ENCODE data around the gene RMI2.
A peak's percentile ranks its signal among the peaks of the same experiment; 100 is the strongest.
"Not testable (repeated sequence)": the region's sequence is repeated elsewhere in the genome, so short reads cannot be mapped to it uniquely, and the experiment has no call there.

Gene RMI2

GRCh38 chr16:11370084-11370931, 25.0 kb downstream of the RMI2 start:
- Histone ChIP-seq H3K4me2 (ENCODE audit: low read length) (no peak overlapping the region), H3K27ac (no peak overlapping the region), H3K9me3 (ENCODE audit: control insufficient read depth, low read length) (no peaks in the 10 kb centered on the region), H3K4me1 (no peaks in the 10 kb centered on the region), H3K4me3 (ENCODE audit: low read depth, low read length) (no peak overlapping the region), H2AFZ (no peak overlapping the region), H3K27me3 (ENCODE audit: control insufficient read depth, insufficient read depth, low read length) (no peaks in the 10 kb centered on the region), H3K79me2 (no peaks in the 10 kb centered on the region), H3K36me3 (ENCODE audit: control insufficient read depth, insufficient read depth, low read length) (no peaks in the 10 kb centered on the region), H3K9ac (no peak overlapping the region)
- TF ChIP-seq, protein P1, sequence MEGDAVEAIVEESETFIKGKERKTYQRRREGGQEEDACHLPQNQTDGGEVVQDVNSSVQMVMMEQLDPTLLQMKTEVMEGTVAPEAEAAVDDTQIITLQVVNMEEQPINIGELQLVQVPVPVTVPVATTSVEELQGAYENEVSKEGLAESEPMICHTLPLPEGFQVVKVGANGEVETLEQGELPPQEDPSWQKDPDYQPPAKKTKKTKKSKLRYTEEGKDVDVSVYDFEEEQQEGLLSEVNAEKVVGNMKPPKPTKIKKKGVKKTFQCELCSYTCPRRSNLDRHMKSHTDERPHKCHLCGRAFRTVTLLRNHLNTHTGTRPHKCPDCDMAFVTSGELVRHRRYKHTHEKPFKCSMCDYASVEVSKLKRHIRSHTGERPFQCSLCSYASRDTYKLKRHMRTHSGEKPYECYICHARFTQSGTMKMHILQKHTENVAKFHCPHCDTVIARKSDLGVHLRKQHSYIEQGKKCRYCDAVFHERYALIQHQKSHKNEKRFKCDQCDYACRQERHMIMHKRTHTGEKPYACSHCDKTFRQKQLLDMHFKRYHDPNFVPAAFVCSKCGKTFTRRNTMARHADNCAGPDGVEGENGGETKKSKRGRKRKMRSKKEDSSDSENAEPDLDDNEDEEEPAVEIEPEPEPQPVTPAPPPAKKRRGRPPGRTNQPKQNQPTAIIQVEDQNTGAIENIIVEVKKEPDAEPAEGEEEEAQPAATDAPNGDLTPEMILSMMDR (IDR thresholded peaks at IDR 0.05): no peak

GRCh38 chr16:11370932-11371279, 25.6 kb downstream of the RMI2 start:
- H3K4me2 ChIP-seq (ENCODE audit: low read length); H3K36me3 ChIP-seq (ENCODE audit: control insufficient read depth, insufficient read depth, low read length); H3K79me2 ChIP-seq; H3K4me3 ChIP-seq (ENCODE audit: low read depth, low read length); H3K9me3 ChIP-seq (ENCODE audit: control insufficient read depth, low read length); H3K27me3 ChIP-seq (ENCODE audit: control insufficient read depth, insufficient read depth, low read length); H3K9ac ChIP-seq; H3K4me1 ChIP-seq; H3K27ac ChIP-seq; H2AFZ ChIP-seq: not testable (repeated sequence)

GRCh38 chr16:11372073-11372828, 27.0 kb downstream of the RMI2 start:
- Histone ChIP-seq H3K9ac (no peak overlapping the region), H3K79me2 (no peaks in the 10 kb centered on the region), H3K4me1 (no peaks in the 10 kb centered on the region), H3K4me2 (ENCODE audit: low read length) (no peak overlapping the region), H2AFZ (no peak overlapping the region), H3K4me3 (ENCODE audit: low read depth, low read length) (no peak overlapping the region), H3K36me3 (ENCODE audit: control insufficient read depth, insufficient read depth, low read length) (no peaks in the 10 kb centered on the region), H3K27ac (no peak overlapping the region), H3K27me3 (ENCODE audit: control insufficient read depth, insufficient read depth, low read length) (no peaks in the 10 kb centered on the region), H3K9me3 (ENCODE audit: control insufficient read depth, low read length) (no peaks in the 10 kb centered on the region)
- TF ChIP-seq, protein P1 (IDR thresholded peaks at IDR 0.05): no peak

GRCh38 chr16:11372829-11373306, 27.6 kb downstream of the RMI2 start:
- Histone ChIP-seq H3K4me3 (ENCODE audit: low read depth, low read length) (no peak overlapping the region), H3K4me2 (ENCODE audit: low read length) (no peak overlapping the region), H3K9me3 (ENCODE audit: control insufficient read depth, low read length) (no peaks in the 10 kb centered on the region), H3K4me1 (no peaks in the 10 kb centered on the region), H3K79me2 (no peaks in the 10 kb centered on the region), H3K27me3 (ENCODE audit: control insufficient read depth, insufficient read depth, low read length) (no peaks in the 10 kb centered on the region), H2AFZ (peak overlapping the region; percentile 29), H3K27ac (no peak overlapping the region), H3K36me3 (ENCODE audit: control insufficient read depth, insufficient read depth, low read length) (no peaks in the 10 kb centered on the region), H3K9ac (no peak overlapping the region)
- TF ChIP-seq, protein P1 (IDR thresholded peaks at IDR 0.05): no peak

DNA sequence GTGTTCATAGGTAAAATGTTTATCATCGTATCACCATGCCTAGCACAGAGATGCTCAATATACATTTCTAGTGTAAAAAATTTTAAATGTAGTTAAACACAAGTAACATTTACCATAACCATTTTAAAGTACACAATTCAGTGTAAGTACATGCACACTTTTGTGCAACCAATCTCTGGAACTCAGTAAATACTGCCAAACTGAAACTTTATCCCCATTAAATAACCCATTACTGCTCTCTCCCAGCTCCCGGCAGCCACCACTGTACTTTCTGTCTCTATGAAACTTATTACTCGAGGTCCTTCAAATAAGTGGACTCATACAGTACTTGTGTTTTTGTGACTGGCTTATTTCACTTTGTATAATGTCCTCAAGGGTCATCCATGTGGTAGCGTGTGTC, 29.0 kb downstream of the RMI2 start:
- H3K36me3 ChIP-seq (ENCODE audit: control insufficient read depth, insufficient read depth, low read length): no peaks in the 10 kb centered on the region
- no peak overlapping the region for H3K9ac ChIP-seq
- H3K4me2 ChIP-seq (ENCODE audit: low read length): no peak overlapping the region
- H3K9me3 ChIP-seq (ENCODE audit: control insufficient read depth, low read length): no peaks in the 10 kb centered on the region
- TF ChIP-seq, protein P1 (IDR thresholded peaks at IDR 0.05): no peak
- H2AFZ ChIP-seq: peak overlapping the region; percentile 1
- H3K4me3 ChIP-seq (ENCODE audit: low read depth, low read length): no peak overlapping the region
- no peaks in the 10 kb centered on the region for H3K27me3 ChIP-seq (ENCODE audit: control insufficient read depth, insufficient read depth, low read length)
- no peaks in the 10 kb centered on the region for H3K79me2 ChIP-seq
- no peak overlapping the region for H3K27ac ChIP-seq
- H3K4me1 ChIP-seq: no peaks in the 10 kb centered on the region

Measured in parathyroid adenoma (tissue), 2 donors.